Cardiac muscle cell (in vitro differentiated cells and primary cell): ENCODE results near the gene OOSP4A. TPM values are rescaled to one million over a fixed set of nuclear protein-coding genes. Genes with fewer than 3 reads are reported as not detected.

Experiments used
- DNase-seq, 2 donors: peaks; one replicate each; pipeline versions ENCODE4 v3.0.0 to v3.0.0-alpha.2; 2010 to 2017; ENCODE audit warnings: low read depth in 1 of 2, low spot score in 1 of 2
- H3K27ac ChIP-seq: fragments of 200-600 bp; sonication (generic); 2 replicates; pipeline ENCODE4 v1.5.1; 2016
- H3K27me3 ChIP-seq: fragments of 200-600 bp; sonication (generic); 2 replicates; pipeline ENCODE4 v1.6.0; 2016; ENCODE audit warnings: control low read depth
- H3K36me3 ChIP-seq: fragments of 200-600 bp; sonication (generic); 2 replicates; pipeline ENCODE4 v1.5.1; 2016; ENCODE audit warnings: control low read depth
- H3K4me1 ChIP-seq: fragments of 200-600 bp; sonication (generic); 2 replicates; pipeline ENCODE4 v1.8.1; 2017; ENCODE audit warnings: low read depth, mild to moderate bottlenecking, mixed run types
- H3K4me3 ChIP-seq: fragments of 200-600 bp; sonication (generic); 2 replicates; pipeline ENCODE4 v1.5.1; 2016; ENCODE audit warnings: mild to moderate bottlenecking
- H3K9me3 ChIP-seq: fragments of 200-600 bp; sonication (generic); 2 replicates; pipeline ENCODE4 v1.5.1; 2017; ENCODE audit warnings: low read depth, mild to moderate bottlenecking, control low read depth
- CTCF ChIP-seq: IDR thresholded peaks from 2 replicates; pipeline ENCODE4 v1.5.1; 2012; ENCODE audit warnings: low read depth, mild to moderate bottlenecking, low read length
- polyA plus RNA-seq: library from polyadenylated mRNA; unstranded; fragments of >200 nt; fragmentation: Nextera tagmentation; extraction: Ambion mirVana; gene quantifications from 2 replicates; pipeline ENCODE4 v1.2.1, GENCODE V29; 2016
- total RNA-seq: library from RNA; depleted of rRNA; stranded (reverse); fragments of >200 nt; gene quantifications from 2 replicates; pipeline ENCODE4 v1.2.3, GENCODE V29; 2016

OOSP4A gene
- total RNA-seq: not detected in 2 replicates
- not detected in 2 replicates for polyA plus RNA-seq

GRCh38 chr11:59963733-59964132 lies at the start of gene OOSP4A:
Gene OOSP4A, plus strand, starts transcription at chr11:59964033. Its CDS starts 0 bp downstream, at chr11:59964033.
- no peak for DNase-seq

GRCh38 chr11:59918480-59918879 lies 45.4 kb upstream of the OOSP4A start:
- peak in 1 of 2 donors; percentile 41 for DNase-seq
- no peak for TF ChIP-seq CTCF
- H3K36me3 ChIP-seq: no peaks in the 10 kb centered on the region

More at GRCh38 chr11:59963733-59964132, at the start of gene OOSP4A:
- Histone ChIP-seq H3K4me3 (no peak within 1 kb of the TSS), H3K36me3 (no peaks in the 10 kb centered on the region), H3K9me3 (no peaks in the 10 kb centered on the region), H3K4me1 (peaks cover 39% of the 10 kb centered on the region), H3K27me3 (no peaks in the 10 kb centered on the region), H3K27ac (peak within 1 kb of the TSS; percentile 17)
- no peak for TF ChIP-seq CTCF

GRCh38 chr11:59918987-59919589 lies 44.7 kb upstream of the OOSP4A start:
- Histone ChIP-seq H3K27ac (no peak overlapping the region), H3K36me3 (no peaks in the 10 kb centered on the region), H3K27me3 (no peaks in the 10 kb centered on the region), H3K4me3 (no peak overlapping the region), H3K9me3 (no peaks in the 10 kb centered on the region), H3K4me1 (no peaks in the 10 kb centered on the region)
- DNase-seq: peak; percentile 39 to 56
- peak; percentile 46 for TF ChIP-seq CTCF

More at GRCh38 chr11:59918480-59918879, 45.4 kb upstream of the OOSP4A start:
- Histone ChIP-seq H3K27me3 (no peaks in the 10 kb centered on the region), H3K27ac (no peak overlapping the region), H3K4me3 (no peak overlapping the region), H3K9me3 (no peaks in the 10 kb centered on the region), H3K4me1 (no peaks in the 10 kb centered on the region)

GRCh38 chr11:59923813-59924212 lies 40.0 kb upstream of the OOSP4A start:
- H3K27me3 ChIP-seq: no peaks in the 10 kb centered on the region
- no peaks in the 10 kb centered on the region for H3K9me3 ChIP-seq
- no peak for TF ChIP-seq CTCF
- H3K4me1 ChIP-seq: no peaks in the 10 kb centered on the region
- no peak overlapping the region for H3K4me3 ChIP-seq
- H3K36me3 ChIP-seq: no peaks in the 10 kb centered on the region
- H3K27ac ChIP-seq: no peak overlapping the region
- DNase-seq: peak in 1 of 2 donors; percentile 1

GRCh38 chr11:59931688-59932087 lies 32.1 kb upstream of the OOSP4A start:
- no peak for TF ChIP-seq CTCF
- no peak overlapping the region for H3K4me3 ChIP-seq
- no peak overlapping the region for H3K27ac ChIP-seq
- no peaks in the 10 kb centered on the region for H3K27me3 ChIP-seq
- no peaks in the 10 kb centered on the region for H3K4me1 ChIP-seq
- no peaks in the 10 kb centered on the region for H3K9me3 ChIP-seq
- no peak for DNase-seq
- no peaks in the 10 kb centered on the region for H3K36me3 ChIP-seq
